AG10803 (cell line): Measurements from ENCODE around the gene RUNDC1.

ENCODE experiments used
- DNase-seq: peaks from one replicate; pipeline ENCODE4 v3.0.0; 2010; ENCODE audit warnings: low read depth
- H3K4me3 ChIP-seq: 2 replicates; pipeline ENCODE4 v1.5.1; 2011; ENCODE audit warnings: mild to moderate bottlenecking, low read length, control low read depth
- CTCF ChIP-seq: conservative IDR thresholded peaks from 2 replicates; pipeline ENCODE4 v1.5.1; 2011; ENCODE audit warnings: mild to moderate bottlenecking, low read length, control low read depth, inconsistent platforms

The RUNDC1 gene

GRCh38 chr17:43021741-43022512, 41.6 kb downstream of the RUNDC1 start, which contains the start of gene VAT1:
TSS of gene VAT1 (minus strand) at chr17:43022385. CDS start at chr17:43022322, 63 bp downstream.
- peak within 1 kb of the TSS; percentile 95 for H3K4me3 ChIP-seq
- DNase-seq = peak; percentile 70
- no peak for TF ChIP-seq CTCF

GRCh38 chr17:43024407-43025289, 44.3 kb downstream of the RUNDC1 start, which contains the start of gene RND2:
TSS of gene RND2 (plus strand) at chr17:43025231. CDS start at chr17:43025348, 117 bp downstream.
- peak within 1 kb of the TSS; percentile 67 for H3K4me3 ChIP-seq
- TF ChIP-seq CTCF = peak; percentile 81
- peak; percentile 93 for DNase-seq

GRCh38 chr17:43025290-43025657, 44.9 kb downstream of the RUNDC1 start:
- no peak for DNase-seq
- TF ChIP-seq CTCF = no peak
- H3K4me3 ChIP-seq = peak overlapping the region; percentile 43

- TF ChIP-seq CTCF = no peak
- H3K4me3 ChIP-seq = no peak overlapping the region
- no peak for DNase-seq
Observed at GRCh38 chr17:43025766-43026537, 45.6 kb downstream of the RUNDC1 start.

GRCh38 chr17:43026595-43026994, 46.2 kb downstream of the RUNDC1 start:
- no peak for DNase-seq
- no peak for TF ChIP-seq CTCF
- no peak overlapping the region for H3K4me3 ChIP-seq

- DNase-seq = no peak
- TF ChIP-seq CTCF = no peak
- no peak overlapping the region for H3K4me3 ChIP-seq
Observed at GRCh38 chr17:43027091-43028032, 47.0 kb downstream of the RUNDC1 start.
